ENCODE results near the gene KRTAP5-5. TPM values are rescaled to one million over a fixed set of nuclear protein-coding genes. Genes with fewer than 3 reads are reported as not detected.
A peak's percentile ranks its signal among the peaks of the same experiment; 100 is the strongest.
"Not testable (repeated sequence)": the region's sequence is repeated elsewhere in the genome, so short reads cannot be mapped to it uniquely, and the experiment has no call there.

KRTAP5-5 gene
- total RNA-seq (not detected), polyA plus RNA-seq (not detected), total RNA-seq (not detected)

GRCh38 chr11:1629326-1630185 is at the start of gene KRTAP5-5:
TSS of gene KRTAP5-5 (plus strand) at chr11:1629775. CDS start at chr11:1629841, 66 bp downstream.
- Mint-ChIP-seq H3K27me3 (peaks cover 14 to 26% (median 16%) of the 10 kb centered on the region in 5 donors), H3K4me1 (peaks cover 0 to 17% (median 4%) of the 10 kb centered on the region in 7 donors), H3K27ac (no peak within 1 kb of the TSS), H3K9me3 (peaks cover 0 to 2% (median 0%) of the 10 kb centered on the region in 11 donors), H3K4me3 (peak within 1 kb of the TSS in 2 of 10 donors; percentile 4 to 29), H3K36me3 (no peaks in the 10 kb centered on the region)
- H3K27me3 ChIP-seq (ENCODE audit: control insufficient read depth in 2 of 2, insufficient read depth in 2 of 2, low read length in 2 of 2), result no peaks in the 10 kb centered on the region
- H3K27ac ChIP-seq (ENCODE audit: low read depth, low read length), result no peak within 1 kb of the TSS
- intact Hi-C loops (cut with micrococcal nuclease), result loop anchor here (1.0 to 5.0 kb wide), 4 partner anchors 34 to 427 kb away; no protein-coding TSS in a partner anchor
- H3K4me1 ChIP-seq (ENCODE audit: control insufficient read depth in 2 of 2, insufficient read depth in 2 of 2, low read length in 2 of 2), result peaks cover 0 to 7% of the 10 kb centered on the region in 2 donors
- no peak within 1 kb of the TSS for H3K4me3 ChIP-seq (ENCODE audit: low read length)
- H3K9me3 ChIP-seq (ENCODE audit: control insufficient read depth in 2 of 3, low read length in 3 of 3), result no peaks in the 10 kb centered on the region
- no peak for DNase-seq
- CTCF ChIA-PET, result interaction anchor here (0.6 to 1.5 kb wide), 5 partner anchors 10 to 958 kb away, joined by 3 to 5 read pairs (median 4); no protein-coding TSS in a partner anchor
- no peaks in the 10 kb centered on the region for H3K36me3 ChIP-seq (ENCODE audit: control insufficient read depth in 2 of 3, insufficient read depth in 3 of 3, low read length in 3 of 3)
- POLR2A ChIA-PET, result no interaction called here
- no peak for ATAC-seq

GRCh38 chr11:1581976-1582375 is 47.6 kb upstream of the KRTAP5-5 start:
- H3K4me1 Mint-ChIP-seq, result peaks cover 0 to 22% (median 8%) of the 10 kb centered on the region in 7 donors
- Histone ChIP-seq H3K9me3 (ENCODE audit: control insufficient read depth in 2 of 3, low read length in 3 of 3) (peaks cover 0 to 6% (median 0%) of the 10 kb centered on the region in 3 experiments), H3K4me1 (ENCODE audit: control insufficient read depth in 2 of 2, insufficient read depth in 2 of 2, low read length in 2 of 2) (peaks cover 4 to 5% of the 10 kb centered on the region in 2 donors), H3K27ac (ENCODE audit: low read depth, low read length) (no peak overlapping the region), H3K4me3 (ENCODE audit: low read length) (no peak overlapping the region), H3K36me3 (ENCODE audit: control insufficient read depth in 2 of 3, insufficient read depth in 3 of 3, low read length in 3 of 3) (no peaks in the 10 kb centered on the region), H3K27me3 (ENCODE audit: control insufficient read depth in 2 of 2, insufficient read depth in 2 of 2, low read length in 2 of 2) (no peaks in the 10 kb centered on the region)
- peaks cover 0 to 19% (median 9%) of the 10 kb centered on the region in 5 donors for H3K27me3 Mint-ChIP-seq
- no peak overlapping the region for H3K4me3 Mint-ChIP-seq
- intact Hi-C loops (cut with micrococcal nuclease), result no loop called here
- H3K36me3 Mint-ChIP-seq, result peaks cover 0 to 4% (median 4%) of the 10 kb centered on the region in 5 donors
- H3K9me3 Mint-ChIP-seq, result peaks cover 0 to 12% (median 7%) of the 10 kb centered on the region in 11 donors
- DNase-seq (no peak), ATAC-seq (no peak)
- no peak overlapping the region for H3K27ac Mint-ChIP-seq
- CTCF ChIA-PET, result interaction anchor here (1.2 kb wide), 1 partner anchor 35 kb away, joined by 4 read pairs; no protein-coding TSS in a partner anchor
- POLR2A ChIA-PET, result no interaction called here

DNA sequence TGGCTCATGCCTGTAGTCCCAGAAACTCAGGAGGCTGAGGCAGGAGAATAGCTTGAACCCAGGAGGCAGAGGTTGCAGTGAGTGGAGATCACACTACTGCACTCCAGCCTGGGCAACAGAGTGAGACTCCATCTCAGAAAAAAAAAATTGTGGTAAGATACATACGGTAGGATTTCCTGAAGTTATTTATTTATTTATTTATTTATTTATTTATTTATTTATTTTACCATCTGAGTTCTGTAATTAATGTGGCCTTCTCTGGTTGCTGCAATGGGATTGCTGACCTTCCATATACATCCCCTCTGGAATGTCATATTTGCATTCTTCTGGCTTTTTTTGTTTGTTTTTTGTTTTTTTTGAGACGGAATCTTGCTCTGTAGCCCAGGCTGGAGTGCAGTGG is 46.7 kb upstream of the KRTAP5-5 start:
- POLR2A ChIA-PET; H3K9me3 ChIP-seq (ENCODE audit: control insufficient read depth in 2 of 3, low read length in 3 of 3); H3K27ac ChIP-seq (ENCODE audit: low read depth, low read length); H3K4me3 Mint-ChIP-seq; DNase-seq; H3K36me3 ChIP-seq (ENCODE audit: control insufficient read depth in 2 of 3, insufficient read depth in 3 of 3, low read length in 3 of 3); H3K4me1 ChIP-seq (ENCODE audit: control insufficient read depth in 2 of 2, insufficient read depth in 2 of 2, low read length in 2 of 2); H3K4me3 ChIP-seq (ENCODE audit: low read length); H3K27me3 ChIP-seq (ENCODE audit: control insufficient read depth in 2 of 2, insufficient read depth in 2 of 2, low read length in 2 of 2); ATAC-seq; intact Hi-C loops (cut with micrococcal nuclease); H3K36me3 Mint-ChIP-seq; H3K27ac Mint-ChIP-seq: not testable (repeated sequence)
- peaks cover 0 to 24% (median 8%) of the 10 kb centered on the region in 7 donors for H3K4me1 Mint-ChIP-seq
- peaks cover 0 to 12% (median 7%) of the 10 kb centered on the region in 11 donors for H3K9me3 Mint-ChIP-seq
- peaks cover 0 to 22% (median 10%) of the 10 kb centered on the region in 5 donors for H3K27me3 Mint-ChIP-seq
- CTCF ChIA-PET, result interaction anchor here (0.8 kb wide), 1 partner anchor 130 kb away, joined by 3 read pairs; no protein-coding TSS in a partner anchor

GRCh38 chr11:1584661-1585370 is 44.8 kb upstream of the KRTAP5-5 start, which contains the start of gene KRTAP5-1:
TSS of gene KRTAP5-1 (minus strand) at chr11:1585283. CDS start at chr11:1585249, 34 bp downstream.
- ATAC-seq, result not testable (repeated sequence)

GRCh38 chr11:1586699-1587098 is 42.9 kb upstream of the KRTAP5-5 start:
- Histone ChIP-seq H3K4me1 (ENCODE audit: control insufficient read depth in 2 of 2, insufficient read depth in 2 of 2, low read length in 2 of 2) (peaks cover 23 to 26% of the 10 kb centered on the region in 2 donors), H3K9me3 (ENCODE audit: control insufficient read depth in 2 of 3, low read length in 3 of 3) (no peaks in the 10 kb centered on the region), H3K36me3 (ENCODE audit: control insufficient read depth in 2 of 3, insufficient read depth in 3 of 3, low read length in 3 of 3) (no peaks in the 10 kb centered on the region), H3K27me3 (ENCODE audit: control insufficient read depth in 2 of 2, insufficient read depth in 2 of 2, low read length in 2 of 2) (no peaks in the 10 kb centered on the region), H3K27ac (ENCODE audit: low read depth, low read length) (no peak overlapping the region), H3K4me3 (ENCODE audit: low read length) (no peak overlapping the region)
- no peak for DNase-seq
- Mint-ChIP-seq H3K36me3 (peaks cover 0 to 12% (median 5%) of the 10 kb centered on the region in 5 donors), H3K4me1 (peaks cover 12 to 46% (median 26%) of the 10 kb centered on the region in 7 donors), H3K27ac (peak overlapping the region in 3 of 9 donors; percentile 17 to 41 (median 36)), H3K4me3 (no peak overlapping the region), H3K9me3 (peaks cover 0 to 11% (median 5%) of the 10 kb centered on the region in 11 donors), H3K27me3 (peaks cover 0 to 30% (median 12%) of the 10 kb centered on the region in 5 donors)
- intact Hi-C loops (cut with micrococcal nuclease), result no loop called here
- POLR2A ChIA-PET, result no interaction called here
- CTCF ChIA-PET, result interaction anchor here (0.5 to 1.1 kb wide), 3 partner anchors 10 to 37 kb away, joined by 3 to 6 read pairs (median 3); no protein-coding TSS in a partner anchor
- no peak for ATAC-seq

More at GRCh38 chr11:1584661-1585370, 44.8 kb upstream of the KRTAP5-5 start, which contains the start of gene KRTAP5-1:
- H3K27me3 ChIP-seq (ENCODE audit: control insufficient read depth in 2 of 2, insufficient read depth in 2 of 2, low read length in 2 of 2); H3K9me3 Mint-ChIP-seq; H3K9me3 ChIP-seq (ENCODE audit: control insufficient read depth in 2 of 3, low read length in 3 of 3); CTCF ChIA-PET; H3K27ac ChIP-seq (ENCODE audit: low read depth, low read length); H3K4me3 ChIP-seq (ENCODE audit: low read length); H3K36me3 ChIP-seq (ENCODE audit: control insufficient read depth in 2 of 3, insufficient read depth in 3 of 3, low read length in 3 of 3); intact Hi-C loops (cut with micrococcal nuclease); H3K36me3 Mint-ChIP-seq; DNase-seq: not testable (repeated sequence)
- Mint-ChIP-seq H3K27ac (peak within 1 kb of the TSS in 2 of 9 donors; percentile 34 to 72), H3K4me1 (peaks cover 9 to 41% (median 21%) of the 10 kb centered on the region in 7 donors), H3K4me3 (peak within 1 kb of the TSS in 4 of 10 donors; percentile 14 to 53 (median 38)), H3K27me3 (peaks cover 0 to 28% (median 12%) of the 10 kb centered on the region in 5 donors)
- H3K4me1 ChIP-seq (ENCODE audit: control insufficient read depth in 2 of 2, insufficient read depth in 2 of 2, low read length in 2 of 2), result peaks cover 19 to 21% of the 10 kb centered on the region in 2 donors
- POLR2A ChIA-PET, result interaction anchor here (0.6 to 0.9 kb wide), 2 partner anchors 12 to 555 kb away, joined by 3 to 4 read pairs; no protein-coding TSS in a partner anchor
